Effector CD4-positive, alpha-beta T cell (primary cell): ENCODE measurements around the gene HDAC8.

Experiments used
- DNase-seq: peaks from one replicate; pipeline ENCODE4 v3.0.0-alpha.2; 2020

HDAC8 gene

DNA sequence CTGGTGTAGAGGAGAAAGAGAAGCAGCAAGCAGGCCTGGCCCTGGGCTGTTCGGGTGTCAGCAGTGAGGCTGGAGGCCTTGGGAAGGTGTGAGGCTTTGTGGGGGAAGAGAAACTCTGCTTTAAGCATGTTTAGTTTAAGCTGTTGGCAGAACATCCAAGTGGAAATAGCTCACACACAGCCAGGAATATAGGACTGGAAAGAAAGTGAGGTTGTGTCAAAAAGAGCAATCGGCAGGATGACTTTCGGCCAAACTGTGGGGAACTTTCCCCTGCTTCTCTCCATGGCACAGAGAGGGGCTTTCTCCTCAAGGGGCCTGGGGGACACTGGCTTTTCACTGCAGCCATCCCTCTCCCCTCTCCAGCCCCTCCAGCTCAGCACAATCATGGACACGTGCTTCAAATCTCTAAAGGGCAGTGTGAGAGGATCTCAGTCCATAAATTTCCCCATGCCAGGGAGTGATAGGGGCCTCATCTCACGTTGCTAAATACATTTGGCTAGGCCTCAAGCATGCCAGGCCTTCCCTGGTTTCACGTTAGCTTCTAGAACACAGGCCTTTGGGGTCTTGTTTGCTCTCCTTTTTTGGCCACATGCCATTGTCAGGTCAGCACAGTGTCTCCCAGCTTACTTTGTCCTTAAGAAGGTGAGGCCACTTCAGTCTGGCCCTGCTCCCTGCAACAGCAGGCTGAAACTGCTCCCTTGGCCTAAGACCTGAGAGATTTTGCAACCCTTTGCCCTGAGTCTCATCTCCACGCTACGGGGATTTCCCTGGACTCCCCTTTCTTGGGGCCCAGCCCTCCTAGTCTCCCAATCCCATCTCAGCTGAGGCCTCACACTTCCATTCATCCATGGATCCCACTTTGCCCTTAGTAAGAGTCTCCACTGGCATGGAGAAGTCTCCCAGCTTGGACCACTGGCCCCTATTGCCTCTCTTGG is 258.7 kb downstream of the HDAC8 start:
- DNase-seq: no peak

DNA sequence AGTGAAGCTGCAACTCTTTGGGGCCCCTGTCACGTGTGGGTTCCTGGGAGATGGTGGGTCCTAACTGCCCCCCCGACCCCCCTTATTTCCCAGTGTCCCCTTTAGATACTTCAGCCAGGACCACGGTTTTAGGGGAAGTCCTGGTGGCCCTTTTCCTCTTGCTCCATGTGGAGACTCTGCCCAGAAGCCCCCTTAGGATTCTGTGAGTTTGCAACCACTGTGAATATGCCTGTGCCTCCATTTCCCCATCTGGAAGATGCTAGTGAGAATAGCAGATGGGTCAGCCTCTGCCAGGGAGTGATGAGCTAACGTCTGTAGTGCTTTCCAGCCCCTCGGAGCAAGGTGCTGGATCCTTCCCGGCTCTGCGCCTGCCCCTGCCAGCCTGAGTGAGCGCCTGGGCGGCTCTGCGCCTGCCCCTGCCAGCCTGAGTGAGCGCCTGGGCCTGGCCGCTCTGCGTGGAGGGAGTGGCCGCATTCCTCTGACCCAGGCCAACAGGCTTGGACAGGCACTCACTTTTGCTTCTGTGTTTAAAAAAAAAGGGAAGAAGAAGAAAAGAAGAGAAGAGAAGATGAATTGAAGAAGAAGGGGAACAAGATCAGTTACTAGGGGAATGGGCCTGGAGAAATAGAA is 260.2 kb downstream of the HDAC8 start:
- DNase-seq: no peak

DNA sequence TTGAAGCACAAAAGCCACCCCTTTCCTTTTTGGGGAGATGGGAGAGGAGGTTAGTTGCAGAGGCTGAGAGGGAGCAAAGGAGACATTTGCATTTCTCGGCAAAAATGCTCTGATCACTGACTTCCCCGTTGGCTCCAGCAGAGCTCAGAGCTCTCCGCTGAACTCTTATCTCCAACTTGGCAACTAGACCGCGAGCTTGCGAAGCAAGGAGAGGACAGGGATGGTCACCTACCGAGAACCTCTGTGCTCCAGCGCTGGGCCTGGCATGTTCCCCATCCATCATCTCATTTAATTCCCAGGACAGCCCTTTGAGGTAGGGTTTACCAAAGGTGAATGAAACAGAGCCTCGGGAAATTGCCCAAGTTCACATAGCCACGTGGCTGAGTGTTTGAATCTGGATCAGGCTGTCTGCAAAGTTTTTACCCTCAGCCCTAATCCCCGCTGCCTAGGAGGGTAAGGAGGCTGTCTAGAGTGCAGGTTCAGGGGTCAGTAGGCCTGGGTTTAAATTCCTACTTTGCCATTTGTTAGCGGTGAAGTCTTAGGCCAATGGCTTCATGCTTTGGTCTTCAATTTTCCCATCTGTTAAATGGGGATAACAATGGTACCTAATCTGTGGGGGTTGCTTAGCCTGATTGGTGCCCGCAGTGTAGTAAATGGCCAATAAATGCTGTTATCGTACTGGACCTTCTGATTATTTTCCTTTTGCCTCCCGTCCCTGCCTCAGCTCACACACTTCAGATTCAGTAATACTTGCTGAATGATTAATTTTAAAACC is 263.2 kb downstream of the HDAC8 start:
- DNase-seq: no peak

DNA sequence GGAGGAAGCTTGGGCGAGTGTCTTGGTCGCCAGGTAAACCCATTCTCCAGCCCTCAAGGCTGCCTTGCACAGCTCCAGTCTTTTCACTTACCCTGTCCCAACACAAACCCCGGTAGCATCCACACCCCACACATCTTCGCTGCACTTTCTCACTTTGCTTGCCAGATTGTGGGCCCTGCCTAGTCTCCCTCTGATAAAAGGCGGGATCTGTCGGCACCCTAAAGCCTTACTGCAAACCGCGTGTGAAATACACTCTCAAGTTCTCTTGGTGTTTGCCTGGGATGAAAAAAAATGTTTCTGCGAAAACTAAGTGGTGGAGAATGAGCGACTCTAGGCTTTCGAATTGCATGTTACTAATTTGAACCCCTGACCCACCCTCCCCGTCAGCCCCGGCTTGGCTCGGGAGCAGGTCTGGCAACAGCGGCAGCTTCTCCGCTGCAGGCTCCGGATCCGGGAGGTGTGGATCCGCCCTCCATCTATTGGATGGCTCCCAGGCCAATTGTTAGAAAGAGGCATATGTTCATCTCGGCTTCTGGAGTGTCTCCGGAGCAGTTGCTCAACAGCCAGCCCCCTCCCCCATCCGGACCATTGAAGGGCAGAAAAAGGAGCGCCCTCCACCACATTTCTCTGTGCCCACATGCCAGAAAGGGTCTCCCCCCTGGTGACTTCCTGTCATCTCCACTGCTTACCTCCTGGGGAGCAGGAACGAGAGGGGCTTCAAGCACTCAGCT is 263.9 kb downstream of the HDAC8 start:
- no peak for DNase-seq

DNA sequence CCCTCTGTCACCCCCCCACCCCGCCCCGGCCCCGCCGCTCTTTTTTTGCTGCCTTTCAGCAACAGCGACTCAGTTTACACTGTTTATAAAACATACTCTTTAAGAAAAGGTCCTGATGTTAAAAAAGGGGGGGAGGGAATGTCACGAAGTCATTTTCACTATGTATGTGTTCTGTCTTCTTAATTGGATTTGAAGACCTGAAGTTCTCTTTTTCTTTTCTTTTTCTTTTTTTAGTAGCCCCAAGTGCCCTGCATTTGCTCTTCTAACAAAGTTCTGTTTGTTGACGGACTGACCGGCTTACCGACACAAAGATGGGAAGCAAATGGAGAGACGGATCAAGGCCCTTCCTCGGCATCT is 264.5 kb downstream of the HDAC8 start:
- no peak for DNase-seq

DNA sequence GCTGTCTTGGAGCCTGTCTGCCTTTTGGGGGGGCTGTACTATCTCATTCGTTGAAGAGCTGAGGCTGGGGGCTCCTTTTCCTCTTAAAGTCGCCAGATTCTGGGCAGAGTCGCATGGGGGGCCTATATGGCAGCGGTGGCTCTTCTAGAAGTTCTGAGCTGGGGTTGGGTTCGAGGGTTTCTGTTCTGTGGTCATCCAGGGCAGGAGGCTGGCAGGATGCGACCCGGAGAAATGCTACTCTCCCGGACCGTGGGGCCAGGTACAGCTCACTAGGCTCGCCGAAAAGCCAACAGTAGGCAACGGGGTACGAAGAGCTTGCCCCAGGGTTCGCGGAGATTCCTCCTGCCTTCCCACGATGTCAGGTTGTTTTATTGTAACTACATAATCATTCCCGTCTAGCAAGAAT is 265.0 kb downstream of the HDAC8 start:
- no peak for DNase-seq

DNA sequence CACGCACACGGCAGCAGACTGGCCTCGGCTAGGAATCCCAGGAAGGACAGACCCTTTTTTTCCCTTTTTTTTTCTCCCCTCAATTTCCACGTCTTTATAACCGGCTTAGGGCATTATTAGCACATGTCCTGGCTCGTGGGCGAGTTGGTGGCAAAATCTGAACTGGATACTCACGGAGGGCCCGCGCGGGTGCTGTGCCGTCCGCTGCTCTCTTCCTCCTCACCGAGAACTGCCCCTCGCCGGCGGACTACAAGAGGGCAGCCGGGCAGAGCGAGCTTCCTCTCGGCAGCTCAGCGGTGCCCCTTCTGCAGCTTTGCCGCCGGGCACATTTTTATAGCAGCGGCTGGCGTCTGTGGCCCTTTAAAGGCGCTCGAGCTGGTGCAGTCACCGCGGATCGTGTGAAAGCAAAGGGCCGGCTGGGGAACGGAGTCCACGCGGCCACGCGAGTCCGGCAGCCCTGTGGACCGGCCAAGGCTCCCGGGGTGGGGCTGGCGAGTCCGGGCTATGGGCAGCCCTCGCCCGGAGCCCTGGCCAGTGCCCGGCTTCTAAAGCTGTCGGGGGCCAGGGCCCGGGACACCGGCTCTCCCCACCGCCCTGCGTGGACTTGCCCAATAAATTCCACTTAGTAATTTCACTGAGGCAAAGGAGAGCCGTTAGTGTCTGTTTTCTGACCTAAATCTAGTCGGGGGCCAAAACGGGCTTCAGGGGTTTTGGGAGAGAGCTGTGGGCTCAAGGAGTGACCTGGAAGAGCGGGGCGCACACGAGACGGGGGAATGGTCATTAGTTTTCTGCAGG is 265.6 kb downstream of the HDAC8 start:
- DNase-seq: no peak

DNA sequence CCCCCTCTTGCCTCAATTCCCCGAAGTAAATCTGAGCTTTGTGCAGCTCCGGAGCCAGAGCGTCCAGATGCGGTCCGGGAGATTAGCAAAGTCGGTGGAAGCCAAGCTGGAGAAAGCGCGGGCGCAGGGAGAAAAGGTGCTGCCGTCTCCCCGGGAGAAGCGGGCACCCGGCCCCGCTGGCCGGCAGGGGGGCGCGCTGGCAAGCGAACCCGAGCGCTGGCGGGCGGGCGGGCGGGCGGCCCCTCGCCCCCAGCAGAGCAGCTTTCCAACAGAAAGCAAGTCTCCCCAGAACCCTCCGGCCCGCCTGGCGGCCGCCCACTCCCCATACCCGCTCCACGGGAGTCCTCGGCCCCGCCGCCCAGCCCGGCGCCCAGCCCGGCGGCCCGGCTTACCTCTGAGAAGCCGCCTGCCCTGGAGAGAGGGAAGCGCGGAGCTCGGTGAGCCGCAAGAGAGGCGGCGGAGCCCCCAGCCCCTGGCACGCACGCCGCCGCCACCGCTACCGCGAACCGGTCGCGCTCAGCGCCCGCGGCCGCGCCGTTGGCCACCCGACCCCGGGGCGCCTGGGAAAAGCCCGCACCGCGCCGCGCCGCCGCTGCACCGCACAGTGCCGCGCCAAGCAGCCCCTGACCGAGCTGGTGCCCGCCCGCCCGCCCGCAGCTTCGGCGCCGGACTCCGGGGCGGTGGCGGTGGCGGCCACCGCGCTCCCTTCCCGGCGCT is 266.4 kb downstream of the HDAC8 start:
- DNase-seq: no peak

GRCh38 chrX:72305286-72306084 is 267.2 kb downstream of the HDAC8 start, which contains the start of gene CITED1:
Gene CITED1 (minus strand): TSS chrX:72305914. CDS start chrX:72302869, 3,045 bp downstream.
- DNase-seq: no peak

DNA sequence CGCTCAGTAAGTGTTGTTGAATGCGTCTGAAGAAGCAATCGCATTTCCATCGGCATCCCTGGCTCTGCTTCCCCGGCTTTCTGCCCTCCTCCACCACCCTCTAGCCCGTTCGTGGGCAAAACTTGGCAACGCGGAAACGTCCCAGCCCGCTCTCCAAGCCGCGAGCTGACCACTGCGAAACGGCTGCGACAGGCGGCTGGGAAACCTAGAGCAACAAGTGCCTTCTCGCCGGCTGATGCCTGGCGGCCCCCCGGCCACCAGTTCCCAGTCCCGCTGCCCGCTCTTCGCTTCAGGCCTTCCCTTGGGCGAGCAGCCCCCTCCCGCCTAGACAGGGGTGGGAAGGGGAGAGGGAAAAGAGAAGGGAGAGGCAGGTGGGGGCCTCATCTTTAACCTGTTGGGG is 267.8 kb downstream of the HDAC8 start:
- DNase-seq: no peak

DNA sequence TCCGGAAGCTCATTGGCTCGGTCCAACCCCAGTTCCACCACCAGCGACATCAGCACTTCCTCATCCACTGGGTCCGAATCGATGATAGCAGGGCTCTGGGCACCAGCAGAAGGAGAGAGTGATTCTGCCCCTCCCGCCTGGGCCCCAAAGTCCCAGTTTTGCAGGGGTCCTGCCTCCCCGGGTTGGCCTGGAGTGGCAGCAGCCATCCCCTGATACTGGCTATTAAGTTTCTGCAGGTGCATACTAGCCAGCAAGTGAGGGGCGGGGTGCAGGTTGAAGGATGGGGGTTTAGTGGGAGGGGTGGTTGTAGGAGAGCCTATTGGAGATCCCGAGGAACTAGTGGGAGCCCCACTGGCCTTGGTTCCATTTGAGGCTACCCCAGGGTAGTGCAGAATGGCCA is 270.9 kb downstream of the HDAC8 start:
- no peak for DNase-seq

- DNase-seq: no peak
Observed at GRCh38 chrX:72299891-72300630, 272.6 kb downstream of the HDAC8 start.

GRCh38 chrX:72297953-72298730 is 274.5 kb downstream of the HDAC8 start:
- no peak for DNase-seq

DNA sequence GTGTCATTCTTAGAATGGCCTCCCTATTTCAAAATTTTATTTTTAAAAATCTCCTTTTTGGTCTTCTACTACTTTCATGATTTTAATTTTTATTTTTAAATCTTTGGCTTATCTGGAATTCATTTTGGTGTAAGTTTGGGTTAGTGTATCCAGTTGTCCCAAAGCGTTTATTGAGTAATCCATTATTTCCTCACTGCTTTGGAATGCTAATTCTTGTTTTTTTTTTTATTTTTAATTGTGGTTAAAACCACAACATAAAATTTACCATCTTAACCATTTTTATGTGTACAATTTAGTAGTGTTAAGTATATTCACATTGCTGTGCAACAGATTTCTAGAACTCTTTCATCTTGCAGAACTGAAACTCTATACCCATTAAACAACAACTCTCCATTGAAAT is 275.7 kb downstream of the HDAC8 start:
- DNase-seq: no peak

GRCh38 chrX:72295745-72296144 is 276.9 kb downstream of the HDAC8 start:
- no peak for DNase-seq

DNA sequence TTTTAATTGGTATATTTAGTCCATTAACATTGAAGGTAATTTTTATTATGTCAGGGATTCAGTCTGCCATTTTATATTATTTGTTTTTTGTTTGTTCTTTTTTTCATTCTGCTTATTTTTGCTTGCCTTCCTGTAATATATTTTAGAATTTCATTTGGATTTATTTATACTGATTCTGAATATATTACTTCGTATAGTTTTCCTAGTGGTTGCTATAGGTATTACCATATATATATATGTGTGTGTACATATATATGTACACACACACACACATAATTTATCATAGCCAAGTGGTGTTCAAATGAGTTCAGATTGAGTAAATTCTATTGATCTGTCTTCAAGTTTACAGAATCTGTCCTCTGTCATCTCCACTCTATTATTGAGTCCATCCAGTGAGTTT is 278.1 kb downstream of the HDAC8 start:
- no peak for DNase-seq

- DNase-seq: no peak
Observed at GRCh38 chrX:72282302-72282701, 290.3 kb downstream of the HDAC8 start.

DNA sequence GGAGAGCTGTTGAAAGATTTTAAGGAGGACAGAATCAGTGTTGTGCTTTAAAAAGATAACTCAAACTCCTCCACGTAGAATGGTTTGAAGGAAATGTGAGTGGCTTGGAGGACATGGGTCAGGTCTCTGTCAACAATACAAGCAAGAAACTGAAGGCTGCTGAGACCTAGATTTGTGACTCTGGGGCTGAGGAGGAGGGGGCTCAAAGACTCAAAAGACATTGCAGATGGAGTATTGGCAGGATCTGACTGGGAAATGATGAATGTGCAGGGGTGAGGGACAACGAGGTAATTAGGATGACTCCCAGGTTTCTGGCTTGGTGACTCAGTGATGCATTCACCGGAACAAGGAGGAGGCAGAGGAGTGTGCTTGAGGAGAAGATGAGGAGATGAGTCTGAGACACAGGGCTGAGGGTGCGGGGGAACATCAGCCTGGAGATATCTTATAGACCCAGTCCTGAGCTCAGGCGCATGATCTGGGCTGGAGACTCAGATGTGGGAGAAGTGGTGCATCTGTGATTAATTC is 292.3 kb downstream of the HDAC8 start:
- DNase-seq: no peak
